ENCODE measurements around the gene PRAF2.

GRCh38 chrX:49066690-49067089 is 7.1 kb downstream of the PRAF2 start:
- TF ChIP-seq, protein P1, sequence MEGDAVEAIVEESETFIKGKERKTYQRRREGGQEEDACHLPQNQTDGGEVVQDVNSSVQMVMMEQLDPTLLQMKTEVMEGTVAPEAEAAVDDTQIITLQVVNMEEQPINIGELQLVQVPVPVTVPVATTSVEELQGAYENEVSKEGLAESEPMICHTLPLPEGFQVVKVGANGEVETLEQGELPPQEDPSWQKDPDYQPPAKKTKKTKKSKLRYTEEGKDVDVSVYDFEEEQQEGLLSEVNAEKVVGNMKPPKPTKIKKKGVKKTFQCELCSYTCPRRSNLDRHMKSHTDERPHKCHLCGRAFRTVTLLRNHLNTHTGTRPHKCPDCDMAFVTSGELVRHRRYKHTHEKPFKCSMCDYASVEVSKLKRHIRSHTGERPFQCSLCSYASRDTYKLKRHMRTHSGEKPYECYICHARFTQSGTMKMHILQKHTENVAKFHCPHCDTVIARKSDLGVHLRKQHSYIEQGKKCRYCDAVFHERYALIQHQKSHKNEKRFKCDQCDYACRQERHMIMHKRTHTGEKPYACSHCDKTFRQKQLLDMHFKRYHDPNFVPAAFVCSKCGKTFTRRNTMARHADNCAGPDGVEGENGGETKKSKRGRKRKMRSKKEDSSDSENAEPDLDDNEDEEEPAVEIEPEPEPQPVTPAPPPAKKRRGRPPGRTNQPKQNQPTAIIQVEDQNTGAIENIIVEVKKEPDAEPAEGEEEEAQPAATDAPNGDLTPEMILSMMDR (IDR thresholded peaks at IDR 0.05) = no peak
- no peak for TF ChIP-seq POLR2A (IDR thresholded peaks at IDR 0.05)
